ENCODE results near the gene FAM156A.
"Not testable (repeated sequence)": the region's sequence is repeated elsewhere in the genome, so short reads cannot be mapped to it uniquely, and the experiment has no call there.

GRCh38 chrX:52905531-52905930 is 52.8 kb downstream of the FAM156A start:
- not testable (repeated sequence) for TF ChIP-seq POLR2AphosphoS5, POLR2A (IDR thresholded peaks at IDR 0.05)

Measured in spleen (tissue), 3 donors.